Measurements from ENCODE around the gene APBB2.

The APBB2 gene

GRCh38 chr4:40856277-40856839, 358.0 kb downstream of the APBB2 start:
- WGBS, 2 experiments (ENCODE audit: insufficient coverage in 2 of 2), result 4 to 12% methylated on average over 10 to 11 of the region's 16 CpGs
- Histone ChIP-seq H3K9me3 (ENCODE audit: control insufficient read depth, low read length) (no peaks in the 10 kb centered on the region), H3K36me3 (ENCODE audit: control insufficient read depth, insufficient read depth, low read length) (no peaks in the 10 kb centered on the region), H3K4me3 (ENCODE audit: extremely low read depth, insufficient read depth, low read length, poor library complexity, severe bottlenecking) (peak overlapping the region; percentile 52), H3K4me1 (ENCODE audit: control insufficient read depth, insufficient read depth, low read length, poor library complexity, severe bottlenecking) (no peaks in the 10 kb centered on the region), H3K27ac (ENCODE audit: low read depth, low read length, severe bottlenecking) (no peak overlapping the region)

GRCh38 chr4:40850496-40850895, 363.8 kb downstream of the APBB2 start:
- 94 to 100% methylated on average over 2 of the region's 4 CpGs for WGBS, 2 experiments (ENCODE audit: insufficient coverage in 2 of 2)
- Histone ChIP-seq H3K36me3 (ENCODE audit: control insufficient read depth, insufficient read depth, low read length) (no peaks in the 10 kb centered on the region), H3K4me3 (ENCODE audit: extremely low read depth, insufficient read depth, low read length, poor library complexity, severe bottlenecking) (no peak overlapping the region), H3K9me3 (ENCODE audit: control insufficient read depth, low read length) (no peaks in the 10 kb centered on the region), H3K27ac (ENCODE audit: low read depth, low read length, severe bottlenecking) (no peak overlapping the region), H3K4me1 (ENCODE audit: control insufficient read depth, insufficient read depth, low read length, poor library complexity, severe bottlenecking) (peaks cover 7% of the 10 kb centered on the region)

- Histone ChIP-seq H3K36me3 (ENCODE audit: control insufficient read depth, insufficient read depth, low read length) (no peaks in the 10 kb centered on the region), H3K9me3 (ENCODE audit: control insufficient read depth, low read length) (no peaks in the 10 kb centered on the region), H3K27ac (ENCODE audit: low read depth, low read length, severe bottlenecking) (no peak overlapping the region), H3K4me1 (ENCODE audit: control insufficient read depth, insufficient read depth, low read length, poor library complexity, severe bottlenecking) (peaks cover 7% of the 10 kb centered on the region), H3K4me3 (ENCODE audit: extremely low read depth, insufficient read depth, low read length, poor library complexity, severe bottlenecking) (no peak overlapping the region)
- 90% methylated on average over 2 of the region's 3 CpGs; no CpG with 5 or more reads in 1 of the 2 experiments for WGBS, 2 experiments (ENCODE audit: insufficient coverage in 2 of 2)
These were observed 365.4 kb downstream of the APBB2 start for GRCh38 chr4:40848940-40849339.

- Histone ChIP-seq H3K4me3 (ENCODE audit: extremely low read depth, insufficient read depth, low read length, poor library complexity, severe bottlenecking) (no peak overlapping the region), H3K36me3 (ENCODE audit: control insufficient read depth, insufficient read depth, low read length) (no peaks in the 10 kb centered on the region), H3K27ac (ENCODE audit: low read depth, low read length, severe bottlenecking) (no peak overlapping the region), H3K9me3 (ENCODE audit: control insufficient read depth, low read length) (no peaks in the 10 kb centered on the region), H3K4me1 (ENCODE audit: control insufficient read depth, insufficient read depth, low read length, poor library complexity, severe bottlenecking) (peaks cover 7% of the 10 kb centered on the region)
- WGBS, 2 experiments (ENCODE audit: insufficient coverage in 2 of 2), result 83 to 89% methylated on average over 4 of the region's 5 CpGs
These were observed 366.1 kb downstream of the APBB2 start for GRCh38 chr4:40848251-40848650.

GRCh38 chr4:40846532-40846931, 367.8 kb downstream of the APBB2 start:
- Histone ChIP-seq H3K27ac (ENCODE audit: low read depth, low read length, severe bottlenecking) (no peak overlapping the region), H3K9me3 (ENCODE audit: control insufficient read depth, low read length) (no peaks in the 10 kb centered on the region), H3K4me1 (ENCODE audit: control insufficient read depth, insufficient read depth, low read length, poor library complexity, severe bottlenecking) (peaks cover 7% of the 10 kb centered on the region), H3K36me3 (ENCODE audit: control insufficient read depth, insufficient read depth, low read length) (no peaks in the 10 kb centered on the region), H3K4me3 (ENCODE audit: extremely low read depth, insufficient read depth, low read length, poor library complexity, severe bottlenecking) (no peak overlapping the region)
- WGBS, 2 experiments (ENCODE audit: insufficient coverage in 2 of 2), result no CpG with 5 or more reads among the region's 5 CpGs

- 85% methylated on average over 6 to 8 of the region's 10 CpGs for WGBS, 2 experiments (ENCODE audit: insufficient coverage in 2 of 2)
- no peaks in the 10 kb centered on the region for H3K9me3 ChIP-seq (ENCODE audit: control insufficient read depth, low read length)
- H3K27ac ChIP-seq (ENCODE audit: low read depth, low read length, severe bottlenecking), result no peak overlapping the region
- H3K36me3 ChIP-seq (ENCODE audit: control insufficient read depth, insufficient read depth, low read length), result no peaks in the 10 kb centered on the region
- H3K4me1 ChIP-seq (ENCODE audit: control insufficient read depth, insufficient read depth, low read length, poor library complexity, severe bottlenecking), result peaks cover 8% of the 10 kb centered on the region
- H3K4me3 ChIP-seq (ENCODE audit: extremely low read depth, insufficient read depth, low read length, poor library complexity, severe bottlenecking), result no peak overlapping the region
These were observed 369.0 kb downstream of the APBB2 start for GRCh38 chr4:40845154-40845835.

- H3K4me3 ChIP-seq (ENCODE audit: extremely low read depth, insufficient read depth, low read length, poor library complexity, severe bottlenecking), result no peak overlapping the region
- peaks cover 12% of the 10 kb centered on the region for H3K4me1 ChIP-seq (ENCODE audit: control insufficient read depth, insufficient read depth, low read length, poor library complexity, severe bottlenecking)
- WGBS, 2 experiments (ENCODE audit: insufficient coverage in 2 of 2), result 84 to 96% methylated on average over 6 of the region's 6 CpGs
- no peak overlapping the region for H3K27ac ChIP-seq (ENCODE audit: low read depth, low read length, severe bottlenecking)
- H3K9me3 ChIP-seq (ENCODE audit: control insufficient read depth, low read length), result no peaks in the 10 kb centered on the region
- no peaks in the 10 kb centered on the region for H3K36me3 ChIP-seq (ENCODE audit: control insufficient read depth, insufficient read depth, low read length)
These were observed 370.1 kb downstream of the APBB2 start for GRCh38 chr4:40844261-40844660.

GRCh38 chr4:40843696-40844095, 370.6 kb downstream of the APBB2 start:
- Histone ChIP-seq H3K4me3 (ENCODE audit: extremely low read depth, insufficient read depth, low read length, poor library complexity, severe bottlenecking) (no peak overlapping the region), H3K27ac (ENCODE audit: low read depth, low read length, severe bottlenecking) (no peak overlapping the region), H3K9me3 (ENCODE audit: control insufficient read depth, low read length) (no peaks in the 10 kb centered on the region), H3K4me1 (ENCODE audit: control insufficient read depth, insufficient read depth, low read length, poor library complexity, severe bottlenecking) (peaks cover 10% of the 10 kb centered on the region), H3K36me3 (ENCODE audit: control insufficient read depth, insufficient read depth, low read length) (no peaks in the 10 kb centered on the region)
- 100% methylated on average over 1 of the region's 1 CpG; no CpG with 5 or more reads in 1 of the 2 experiments for WGBS, 2 experiments (ENCODE audit: insufficient coverage in 2 of 2)

GRCh38 chr4:40842725-40843423, 371.5 kb downstream of the APBB2 start:
- Histone ChIP-seq H3K4me1 (ENCODE audit: control insufficient read depth, insufficient read depth, low read length, poor library complexity, severe bottlenecking) (peaks cover 7% of the 10 kb centered on the region), H3K36me3 (ENCODE audit: control insufficient read depth, insufficient read depth, low read length) (no peaks in the 10 kb centered on the region), H3K27ac (ENCODE audit: low read depth, low read length, severe bottlenecking) (no peak overlapping the region), H3K9me3 (ENCODE audit: control insufficient read depth, low read length) (no peaks in the 10 kb centered on the region), H3K4me3 (ENCODE audit: extremely low read depth, insufficient read depth, low read length, poor library complexity, severe bottlenecking) (no peak overlapping the region)
- WGBS, 2 experiments (ENCODE audit: insufficient coverage in 2 of 2), result 84% methylated on average over 11 to 12 of the region's 14 CpGs

GRCh38 chr4:40842318-40842717, 372.0 kb downstream of the APBB2 start:
- H3K9me3 ChIP-seq (ENCODE audit: control insufficient read depth, low read length), result no peaks in the 10 kb centered on the region
- H3K36me3 ChIP-seq (ENCODE audit: control insufficient read depth, insufficient read depth, low read length), result no peaks in the 10 kb centered on the region
- WGBS, 2 experiments (ENCODE audit: insufficient coverage in 2 of 2), result 88 to 95% methylated on average over 9 to 13 of the region's 13 CpGs
- H3K4me3 ChIP-seq (ENCODE audit: extremely low read depth, insufficient read depth, low read length, poor library complexity, severe bottlenecking), result no peak overlapping the region
- H3K27ac ChIP-seq (ENCODE audit: low read depth, low read length, severe bottlenecking), result no peak overlapping the region
- peaks cover 5% of the 10 kb centered on the region for H3K4me1 ChIP-seq (ENCODE audit: control insufficient read depth, insufficient read depth, low read length, poor library complexity, severe bottlenecking)

Measured in mesodermal cell (in vitro differentiated cells).